Measurements from ENCODE around the gene ZNF341.

The ZNF341 gene

GRCh38 chr20:33757046-33757445 lies 25.2 kb downstream of the ZNF341 start:
- Mint-ChIP-seq H3K27ac (no peak overlapping the region), H3K4me3 (no peak overlapping the region), H3K27me3 (ENCODE audit: low read depth, poor library complexity) (peaks cover 4% of the 10 kb centered on the region), H3K9me3 (peaks cover 5% of the 10 kb centered on the region), H3K36me3 (ENCODE audit: low read depth) (peaks cover 24% of the 10 kb centered on the region), H3K4me1 (no peaks in the 10 kb centered on the region)
- no peak for TF ChIP-seq CTCF (IDR thresholded peaks at IDR 0.05)
- DNase-seq: no peak

- Mint-ChIP-seq H3K9me3 (peaks cover 5% of the 10 kb centered on the region), H3K4me1 (no peaks in the 10 kb centered on the region), H3K4me3 (no peak overlapping the region), H3K27ac (no peak overlapping the region), H3K27me3 (ENCODE audit: low read depth, poor library complexity) (peaks cover 4% of the 10 kb centered on the region), H3K36me3 (ENCODE audit: low read depth) (peaks cover 24% of the 10 kb centered on the region)
- TF ChIP-seq CTCF (IDR thresholded peaks at IDR 0.05): no peak
- no peak for DNase-seq
These were observed 25.7 kb downstream of the ZNF341 start for GRCh38 chr20:33757458-33757857.

- TF ChIP-seq CTCF (IDR thresholded peaks at IDR 0.05): no peak
- Mint-ChIP-seq H3K27me3 (ENCODE audit: low read depth, poor library complexity) (peaks cover 7% of the 10 kb centered on the region), H3K36me3 (ENCODE audit: low read depth) (peaks cover 11% of the 10 kb centered on the region), H3K27ac (no peak overlapping the region), H3K9me3 (peaks cover 5% of the 10 kb centered on the region), H3K4me1 (no peaks in the 10 kb centered on the region), H3K4me3 (no peak overlapping the region)
- no peak for DNase-seq
These were observed 30.0 kb downstream of the ZNF341 start for GRCh38 chr20:33761698-33762250.

GRCh38 chr20:33765099-33765498 lies 33.3 kb downstream of the ZNF341 start:
- H3K4me3 Mint-ChIP-seq: no peak overlapping the region
- DNase-seq: no peak
- H3K27me3 Mint-ChIP-seq (ENCODE audit: low read depth, poor library complexity): peaks cover 3% of the 10 kb centered on the region
- no peak overlapping the region for H3K27ac Mint-ChIP-seq
- H3K9me3 Mint-ChIP-seq: no peaks in the 10 kb centered on the region
- H3K4me1 Mint-ChIP-seq: no peaks in the 10 kb centered on the region
- TF ChIP-seq CTCF (IDR thresholded peaks at IDR 0.05): no peak
- H3K36me3 Mint-ChIP-seq (ENCODE audit: low read depth): no peaks in the 10 kb centered on the region

GRCh38 chr20:33765592-33765991 lies 33.8 kb downstream of the ZNF341 start:
- no peak for TF ChIP-seq CTCF (IDR thresholded peaks at IDR 0.05)
- Mint-ChIP-seq H3K9me3 (no peaks in the 10 kb centered on the region), H3K27ac (no peak overlapping the region), H3K27me3 (ENCODE audit: low read depth, poor library complexity) (peaks cover 3% of the 10 kb centered on the region), H3K4me3 (no peak overlapping the region), H3K4me1 (no peaks in the 10 kb centered on the region), H3K36me3 (ENCODE audit: low read depth) (no peaks in the 10 kb centered on the region)
- no peak for DNase-seq

GRCh38 chr20:33766686-33767085 lies 34.9 kb downstream of the ZNF341 start:
- Mint-ChIP-seq H3K9me3 (no peaks in the 10 kb centered on the region), H3K4me3 (no peak overlapping the region), H3K27ac (no peak overlapping the region), H3K36me3 (ENCODE audit: low read depth) (no peaks in the 10 kb centered on the region), H3K4me1 (no peaks in the 10 kb centered on the region), H3K27me3 (ENCODE audit: low read depth, poor library complexity) (peaks cover 3% of the 10 kb centered on the region)
- no peak for TF ChIP-seq CTCF (IDR thresholded peaks at IDR 0.05)
- DNase-seq: no peak

All from nephron progenitor cell (in vitro differentiated cells).